Stimulated activated memory B cell treated with anti-CD40 and anti-IgM and Interleukin-4, amounts not matched to agents 10 μg/mL and 1 μg/mL and 100 μg/mL, for 72 hours (primary cell): ENCODE measurements around the gene EPRS1.

Experiments used
- ATAC-seq: fragments of 150-1000 bp; cut with Tn5 transposase; 2 replicates; pipeline ENCODE4 v1.10.0; 2021
- H3K27ac Mint-ChIP-seq: one replicate; pipeline ENCODE4 v1.8.0; 2022; ENCODE audit warnings: mild to moderate bottlenecking, mixed read lengths
- H3K27me3 Mint-ChIP-seq: one replicate; pipeline ENCODE4 v1.8.0; 2022; ENCODE audit warnings: mixed read lengths
- H3K36me3 Mint-ChIP-seq: one replicate; pipeline ENCODE4 v1.8.0; 2022; ENCODE audit warnings: mixed read lengths
- H3K4me1 Mint-ChIP-seq: one replicate; pipeline ENCODE4 v1.8.0; 2022; ENCODE audit warnings: mixed read lengths
- H3K4me3 Mint-ChIP-seq: one replicate; pipeline ENCODE4 v1.8.0; 2022; ENCODE audit warnings: mild to moderate bottlenecking, moderate library complexity, mixed read lengths
- H3K9me3 Mint-ChIP-seq: one replicate; pipeline ENCODE4 v1.8.0; 2022; ENCODE audit warnings: mixed read lengths

Gene EPRS1

GRCh38 chr1:220003610-220004299 is 42.5 kb downstream of the EPRS1 start:
- no peak for ATAC-seq
- H3K9me3 Mint-ChIP-seq: no peaks in the 10 kb centered on the region
- no peaks in the 10 kb centered on the region for H3K27me3 Mint-ChIP-seq
- H3K4me1 Mint-ChIP-seq: no peaks in the 10 kb centered on the region
- H3K27ac Mint-ChIP-seq: no peak overlapping the region
- H3K36me3 Mint-ChIP-seq: peaks cover 40% of the 10 kb centered on the region
- H3K4me3 Mint-ChIP-seq: no peak overlapping the region

GRCh38 chr1:220003015-220003414 is 43.3 kb downstream of the EPRS1 start:
- Mint-ChIP-seq H3K27me3 (no peaks in the 10 kb centered on the region), H3K27ac (no peak overlapping the region), H3K4me3 (no peak overlapping the region), H3K36me3 (peaks cover 42% of the 10 kb centered on the region), H3K4me1 (no peaks in the 10 kb centered on the region), H3K9me3 (no peaks in the 10 kb centered on the region)
- ATAC-seq: no peak

GRCh38 chr1:220001095-220001501 is 45.2 kb downstream of the EPRS1 start:
- H3K36me3 Mint-ChIP-seq: peaks cover 42% of the 10 kb centered on the region
- no peaks in the 10 kb centered on the region for H3K4me1 Mint-ChIP-seq
- no peak overlapping the region for H3K4me3 Mint-ChIP-seq
- H3K27ac Mint-ChIP-seq: no peak overlapping the region
- no peak for ATAC-seq
- no peaks in the 10 kb centered on the region for H3K9me3 Mint-ChIP-seq
- no peaks in the 10 kb centered on the region for H3K27me3 Mint-ChIP-seq

GRCh38 chr1:219999821-220000220 is 46.5 kb downstream of the EPRS1 start:
- no peak overlapping the region for H3K27ac Mint-ChIP-seq
- no peaks in the 10 kb centered on the region for H3K27me3 Mint-ChIP-seq
- H3K9me3 Mint-ChIP-seq: no peaks in the 10 kb centered on the region
- peaks cover 54% of the 10 kb centered on the region for H3K36me3 Mint-ChIP-seq
- ATAC-seq: no peak
- no peak overlapping the region for H3K4me3 Mint-ChIP-seq
- no peaks in the 10 kb centered on the region for H3K4me1 Mint-ChIP-seq
